ENCODE measurements around the gene TDRD1.

The TDRD1 gene

DNA sequence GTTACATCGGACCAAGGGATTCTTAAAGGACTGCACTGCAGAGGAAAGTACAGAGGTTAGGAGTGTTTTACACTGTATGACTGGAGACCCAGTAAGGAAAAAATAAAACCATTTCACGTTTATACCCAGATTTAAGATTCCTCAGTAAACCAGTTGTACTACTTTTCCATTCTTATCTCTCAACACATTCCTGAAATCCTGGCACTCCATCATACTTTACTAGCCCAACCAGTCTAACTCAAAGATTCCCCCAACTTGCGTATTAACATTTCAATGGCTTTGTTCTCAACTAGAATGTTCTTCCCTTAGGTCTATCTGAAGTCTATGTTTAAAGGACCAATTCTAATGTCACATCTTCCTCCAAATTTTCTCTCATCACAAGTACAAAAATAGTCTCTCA is 13.1 kb upstream of the TDRD1 start:
- Histone ChIP-seq H3K4me3 (ENCODE audit: low read length) (no peak overlapping the region), H3K4me1 (ENCODE audit: control insufficient read depth, insufficient read depth, low read length) (peaks cover 10% of the 10 kb centered on the region), H3K27me3 (ENCODE audit: control insufficient read depth, insufficient read depth, low read length) (no peaks in the 10 kb centered on the region), H3K9me3 (ENCODE audit: control insufficient read depth, low read length) (no peaks in the 10 kb centered on the region), H3K36me3 (ENCODE audit: control insufficient read depth, insufficient read depth, low read length) (no peaks in the 10 kb centered on the region), H3K9ac (ENCODE audit: low read length) (no peak overlapping the region)

DNA sequence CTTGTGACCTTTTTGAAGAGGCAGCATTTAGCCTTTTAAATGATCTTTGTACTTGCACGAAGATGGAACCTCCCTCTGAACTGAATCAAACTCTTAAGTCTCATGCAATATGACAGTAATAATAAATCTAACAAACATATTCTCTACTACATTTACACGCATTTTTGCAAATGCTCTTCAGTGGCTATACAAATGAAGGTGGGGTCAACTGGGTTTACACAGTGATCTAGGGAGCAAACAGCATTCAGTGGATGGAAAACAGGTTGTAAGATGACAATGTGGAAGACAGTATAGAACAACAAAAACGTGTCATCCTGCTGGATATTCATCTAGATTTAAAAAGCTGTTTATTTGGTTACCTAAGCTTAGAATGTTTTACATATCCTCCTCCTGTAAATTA is 12.7 kb upstream of the TDRD1 start:
- no peaks in the 10 kb centered on the region for H3K9me3 ChIP-seq (ENCODE audit: control insufficient read depth, low read length)
- no peaks in the 10 kb centered on the region for H3K27me3 ChIP-seq (ENCODE audit: control insufficient read depth, insufficient read depth, low read length)
- H3K36me3 ChIP-seq (ENCODE audit: control insufficient read depth, insufficient read depth, low read length): no peaks in the 10 kb centered on the region
- no peak overlapping the region for H3K4me3 ChIP-seq (ENCODE audit: low read length)
- H3K4me1 ChIP-seq (ENCODE audit: control insufficient read depth, insufficient read depth, low read length): peaks cover 10% of the 10 kb centered on the region
- no peak overlapping the region for H3K9ac ChIP-seq (ENCODE audit: low read length)

DNA sequence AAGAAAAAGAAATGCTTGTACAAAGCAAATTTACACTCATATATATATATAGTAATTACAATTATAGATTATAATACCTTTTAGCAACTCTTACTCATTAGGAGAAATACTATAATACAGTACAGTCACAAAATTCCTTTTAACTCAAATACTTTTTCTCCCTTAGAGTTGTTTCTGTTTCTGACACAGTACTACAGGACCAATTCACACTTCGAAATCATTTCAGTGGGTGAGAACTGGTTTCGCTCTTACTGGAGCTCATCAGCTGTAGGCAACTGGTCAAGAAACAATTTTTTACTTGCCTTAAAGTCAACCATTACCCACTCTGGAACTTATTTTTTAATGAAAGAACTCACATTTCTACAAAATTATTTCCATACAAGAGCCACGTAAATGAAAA is 11.2 kb upstream of the TDRD1 start:
- Histone ChIP-seq H3K4me3 (ENCODE audit: low read length) (no peak overlapping the region), H3K9ac (ENCODE audit: low read length) (no peak overlapping the region), H3K36me3 (ENCODE audit: control insufficient read depth, insufficient read depth, low read length) (no peaks in the 10 kb centered on the region), H3K4me1 (ENCODE audit: control insufficient read depth, insufficient read depth, low read length) (peaks cover 14% of the 10 kb centered on the region), H3K27me3 (ENCODE audit: control insufficient read depth, insufficient read depth, low read length) (no peaks in the 10 kb centered on the region), H3K9me3 (ENCODE audit: control insufficient read depth, low read length) (no peaks in the 10 kb centered on the region)

GRCh38 chr10:114168450-114169009 is 10.6 kb upstream of the TDRD1 start:
- H3K9ac ChIP-seq (ENCODE audit: low read length): no peak overlapping the region
- H3K4me1 ChIP-seq (ENCODE audit: control insufficient read depth, insufficient read depth, low read length): peaks cover 14% of the 10 kb centered on the region

GRCh38 chr10:114172216-114172615 is 6.9 kb upstream of the TDRD1 start:
- H3K9ac ChIP-seq (ENCODE audit: low read length): no peak overlapping the region
- H3K27me3 ChIP-seq (ENCODE audit: control insufficient read depth, insufficient read depth, low read length): no peaks in the 10 kb centered on the region
- H3K36me3 ChIP-seq (ENCODE audit: control insufficient read depth, insufficient read depth, low read length): no peaks in the 10 kb centered on the region
- no peaks in the 10 kb centered on the region for H3K9me3 ChIP-seq (ENCODE audit: control insufficient read depth, low read length)
- no peak overlapping the region for H3K4me3 ChIP-seq (ENCODE audit: low read length)
- H3K4me1 ChIP-seq (ENCODE audit: control insufficient read depth, insufficient read depth, low read length): peaks cover 4% of the 10 kb centered on the region

More at GRCh38 chr10:114168450-114169009, 10.6 kb upstream of the TDRD1 start:
- Histone ChIP-seq H3K36me3 (ENCODE audit: control insufficient read depth, insufficient read depth, low read length) (no peaks in the 10 kb centered on the region), H3K27me3 (ENCODE audit: control insufficient read depth, insufficient read depth, low read length) (no peaks in the 10 kb centered on the region), H3K9me3 (ENCODE audit: control insufficient read depth, low read length) (no peaks in the 10 kb centered on the region), H3K4me3 (ENCODE audit: low read length) (no peak overlapping the region)

GRCh38 chr10:114172776-114173602 is 6.2 kb upstream of the TDRD1 start:
- H3K36me3 ChIP-seq (ENCODE audit: control insufficient read depth, insufficient read depth, low read length): no peaks in the 10 kb centered on the region

DNA sequence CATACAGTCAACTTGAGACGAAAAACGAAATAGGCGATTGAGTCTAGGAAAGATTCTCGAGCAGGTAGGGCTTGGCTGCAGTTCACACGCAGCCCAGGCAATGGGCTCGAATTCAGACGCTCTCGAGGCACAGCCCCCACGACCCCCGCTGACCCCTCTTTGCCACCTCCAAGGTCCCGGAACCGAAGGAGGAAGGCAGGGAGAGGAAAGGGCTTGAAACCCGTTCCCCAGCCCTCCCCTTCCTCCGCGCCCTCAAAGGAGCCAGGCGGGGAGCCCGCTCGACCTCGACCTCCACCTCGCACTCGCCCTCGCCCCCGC is 5.6 kb upstream of the TDRD1 start:
- Histone ChIP-seq H3K4me3 (ENCODE audit: low read length) (peak overlapping the region; percentile 89), H3K4me1 (ENCODE audit: control insufficient read depth, insufficient read depth, low read length) (peaks cover 4% of the 10 kb centered on the region), H3K27me3 (ENCODE audit: control insufficient read depth, insufficient read depth, low read length) (no peaks in the 10 kb centered on the region), H3K9ac (ENCODE audit: low read length) (peak overlapping the region; percentile 97), H3K36me3 (ENCODE audit: control insufficient read depth, insufficient read depth, low read length) (no peaks in the 10 kb centered on the region), H3K9me3 (ENCODE audit: control insufficient read depth, low read length) (no peaks in the 10 kb centered on the region)

More at GRCh38 chr10:114172776-114173602, 6.2 kb upstream of the TDRD1 start:
- Histone ChIP-seq H3K9ac (ENCODE audit: low read length) (peak overlapping the region; percentile 97), H3K4me3 (ENCODE audit: low read length) (peak overlapping the region; percentile 89), H3K4me1 (ENCODE audit: control insufficient read depth, insufficient read depth, low read length) (peaks cover 4% of the 10 kb centered on the region), H3K9me3 (ENCODE audit: control insufficient read depth, low read length) (no peaks in the 10 kb centered on the region), H3K27me3 (ENCODE audit: control insufficient read depth, insufficient read depth, low read length) (no peaks in the 10 kb centered on the region)

GRCh38 chr10:114173921-114174694 is 5.0 kb upstream of the TDRD1 start, which contains the start of gene CCDC186:
TSS of gene CCDC186 (minus strand) at chr10:114174203. CDS start at chr10:114163268, 10,935 bp downstream.
- H3K36me3 ChIP-seq (ENCODE audit: control insufficient read depth, insufficient read depth, low read length): no peaks in the 10 kb centered on the region
- no peaks in the 10 kb centered on the region for H3K27me3 ChIP-seq (ENCODE audit: control insufficient read depth, insufficient read depth, low read length)
- peak within 1 kb of the TSS; percentile 97 for H3K9ac ChIP-seq (ENCODE audit: low read length)
- peak within 1 kb of the TSS; percentile 89 for H3K4me3 ChIP-seq (ENCODE audit: low read length)
- H3K9me3 ChIP-seq (ENCODE audit: control insufficient read depth, low read length): no peaks in the 10 kb centered on the region
- peaks cover 4% of the 10 kb centered on the region for H3K4me1 ChIP-seq (ENCODE audit: control insufficient read depth, insufficient read depth, low read length)

GRCh38 chr10:114174695-114175188 is 4.4 kb upstream of the TDRD1 start:
- Histone ChIP-seq H3K27me3 (ENCODE audit: control insufficient read depth, insufficient read depth, low read length) (no peaks in the 10 kb centered on the region), H3K4me1 (ENCODE audit: control insufficient read depth, insufficient read depth, low read length) (peaks cover 4% of the 10 kb centered on the region), H3K4me3 (ENCODE audit: low read length) (peak overlapping the region; percentile 52), H3K36me3 (ENCODE audit: control insufficient read depth, insufficient read depth, low read length) (no peaks in the 10 kb centered on the region), H3K9ac (ENCODE audit: low read length) (peak overlapping the region; percentile 97), H3K9me3 (ENCODE audit: control insufficient read depth, low read length) (no peaks in the 10 kb centered on the region)

DNA sequence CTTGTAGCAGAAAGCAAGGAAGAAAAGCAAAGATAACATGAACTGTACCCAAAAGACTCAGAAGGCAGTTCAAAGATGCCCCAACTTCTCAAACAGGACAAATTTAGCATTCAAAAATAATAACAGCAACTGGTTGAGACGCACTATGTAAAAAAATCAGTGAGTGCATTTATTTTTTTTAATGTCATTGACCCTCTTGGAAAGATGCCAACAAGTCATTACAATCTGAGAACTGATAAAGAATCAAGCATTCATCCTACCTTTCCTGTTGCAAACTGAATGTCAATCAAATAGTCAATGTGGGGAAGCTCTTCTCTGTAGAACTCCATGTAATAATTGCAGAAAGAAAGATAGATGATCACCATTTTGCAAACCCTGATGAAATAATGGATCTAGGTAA is 3.5 kb upstream of the TDRD1 start:
- no peak overlapping the region for H3K9ac ChIP-seq (ENCODE audit: low read length)
- H3K27me3 ChIP-seq (ENCODE audit: control insufficient read depth, insufficient read depth, low read length): no peaks in the 10 kb centered on the region
- H3K4me1 ChIP-seq (ENCODE audit: control insufficient read depth, insufficient read depth, low read length): peaks cover 4% of the 10 kb centered on the region
- no peak overlapping the region for H3K4me3 ChIP-seq (ENCODE audit: low read length)
- no peaks in the 10 kb centered on the region for H3K9me3 ChIP-seq (ENCODE audit: control insufficient read depth, low read length)
- H3K36me3 ChIP-seq (ENCODE audit: control insufficient read depth, insufficient read depth, low read length): no peaks in the 10 kb centered on the region

DNA sequence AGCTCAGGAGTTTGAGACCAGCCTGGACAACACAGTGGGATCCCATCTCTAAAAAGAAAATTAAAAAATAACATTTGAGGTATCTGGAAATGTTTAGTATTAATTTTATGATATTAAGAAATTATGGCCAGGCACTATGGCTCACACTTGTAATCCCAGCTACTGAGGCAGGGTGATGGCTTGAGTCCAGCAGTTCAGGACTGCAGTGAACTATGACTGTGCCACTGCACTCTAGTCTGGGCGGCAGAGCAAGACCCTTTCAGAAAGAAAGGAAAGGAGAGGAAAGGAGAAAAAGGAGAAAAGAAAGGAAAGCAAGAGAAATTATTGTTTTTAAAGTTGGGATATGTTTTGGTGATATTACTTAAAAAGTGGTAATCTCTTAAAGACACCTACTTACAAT is 2.6 kb upstream of the TDRD1 start:
- H3K27me3 ChIP-seq (ENCODE audit: control insufficient read depth, insufficient read depth, low read length): no peaks in the 10 kb centered on the region
- H3K4me3 ChIP-seq (ENCODE audit: low read length): no peak overlapping the region
- no peak overlapping the region for H3K9ac ChIP-seq (ENCODE audit: low read length)
- no peaks in the 10 kb centered on the region for H3K36me3 ChIP-seq (ENCODE audit: control insufficient read depth, insufficient read depth, low read length)
- no peaks in the 10 kb centered on the region for H3K9me3 ChIP-seq (ENCODE audit: control insufficient read depth, low read length)
- peaks cover 4% of the 10 kb centered on the region for H3K4me1 ChIP-seq (ENCODE audit: control insufficient read depth, insufficient read depth, low read length)

DNA sequence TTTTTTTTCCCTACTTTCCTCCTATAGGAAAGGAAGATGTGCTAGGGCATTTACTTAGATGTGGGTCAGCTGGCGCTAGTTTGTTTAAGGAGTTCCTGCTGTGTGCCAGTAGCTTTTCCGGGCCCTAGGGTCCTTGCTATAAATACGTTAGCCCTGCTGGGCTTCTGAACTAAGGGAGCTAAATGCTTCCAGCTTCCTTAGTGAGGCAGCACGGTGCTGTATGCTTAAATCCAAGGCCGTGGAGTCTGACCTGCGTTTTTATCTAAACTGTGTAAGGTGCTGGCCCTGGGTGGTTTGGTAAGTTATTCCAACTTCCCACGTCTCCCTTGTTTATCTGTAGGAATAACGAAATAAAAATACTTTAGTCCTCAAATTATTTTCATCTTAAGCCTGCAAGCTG is 594 bp downstream of the TDRD1 start:
- Histone ChIP-seq H3K9ac (ENCODE audit: low read length) (no peak overlapping the region), H3K4me1 (ENCODE audit: control insufficient read depth, insufficient read depth, low read length) (peaks cover 7% of the 10 kb centered on the region), H3K4me3 (ENCODE audit: low read length) (no peak overlapping the region)

More for the DNA sequence above, 594 bp downstream of the TDRD1 start:
- Histone ChIP-seq H3K9me3 (ENCODE audit: control insufficient read depth, low read length) (no peaks in the 10 kb centered on the region), H3K36me3 (ENCODE audit: control insufficient read depth, insufficient read depth, low read length) (no peaks in the 10 kb centered on the region), H3K27me3 (ENCODE audit: control insufficient read depth, insufficient read depth, low read length) (no peaks in the 10 kb centered on the region)

All from mucosa of stomach (tissue), 1 donor.